A549 (cell line): ENCODE data around the gene GARNL3. TPM values are rescaled to one million over a fixed set of nuclear protein-coding genes. Genes with fewer than 3 reads are reported as not detected.

Experiments
- ATAC-seq, 2 experiments: fragments of 200-7000 bp in 1 of 2; fragments of >200 bp in 1 of 2; cut with Nextera tagmentation in 1 of 2; cut with Tn5 transposase in 1 of 2; 3 replicates each; pipeline versions ENCODE4 v1.8.0 to v1.9.1; 2018 to 2020; ENCODE audit warnings: mild to moderate bottlenecking in 1 of 2, moderate library complexity in 1 of 2
- CTCF ChIA-PET: fragments of 300-600 bp; sonication (Branson Sonifier 250); formaldehyde crosslinking; extraction: SDS; loops from one replicate; lab custom pipeline; 2021; ENCODE audit warnings: antibody characterized with exemption, inconsistent platforms; lab: Yijun Ruan, JAX
- POLR2A ChIA-PET: fragments of 350-600 bp; formaldehyde crosslinking; extraction: SDS; loops from one replicate; lab custom pipeline; 2021; ENCODE audit warnings: antibody characterized with exemption, inconsistent platforms; lab: Yijun Ruan, JAX
- DNase-seq, 2 experiments: peaks; one replicate each; pipeline versions ENCODE4 v3.0.0 to v3.0.0-alpha.2; 2011 to 2016; ENCODE audit warnings: low read depth in 1 of 2, low spot score in 1 of 2
- FAIRE-seq: peaks from 2 replicates; lab custom pipeline; 2011; peaks lifted over from hg19 to GRCh38; lab: Jason Lieb, UNC
- H3K27ac ChIP-seq, 2 experiments: fragments of >200 bp; sonication (Bioruptor Twin); formaldehyde crosslinking; 3 replicates each; pipeline ENCODE4 v1.5.1; 2016 to 2017
- H3K4me1 ChIP-seq: fragments of >200 bp; sonication (Bioruptor Twin); formaldehyde crosslinking; 3 replicates; pipeline ENCODE4 v1.6.1; 2016
- H3K4me2 ChIP-seq: fragments of >200 bp; sonication (Bioruptor Twin); formaldehyde crosslinking; 3 replicates; pipeline ENCODE4 v1.6.1; 2016
- H3K4me3 ChIP-seq: fragments of >200 bp; sonication (Bioruptor Twin); formaldehyde crosslinking; 3 replicates; pipeline ENCODE4 v1.5.1; 2016
- H3K9me3 ChIP-seq: fragments of >200 bp; sonication (Bioruptor Twin); formaldehyde crosslinking; 3 replicates; pipeline ENCODE4 v1.6.1; 2016
- ATOH8 ChIP-seq: fragments of 250-450 bp; sonication (Bioruptor Pico); IDR thresholded peaks from 2 replicates; pipeline ENCODE4 v1.5.0; 2020; ENCODE audit warnings: low read depth, mild to moderate bottlenecking, moderate library complexity
- BHLHE40 ChIP-seq: IDR thresholded peaks from 2 replicates; pipeline ENCODE4 v1.6.1; 2012; ENCODE audit warnings: low read depth, low read length, inconsistent platforms
- CBX8 ChIP-seq: fragments of 200-600 bp; sonication (generic); IDR thresholded peaks from 2 replicates; pipeline ENCODE4 v1.6.1; 2016
- CEBPB ChIP-seq, 2 experiments: fragments of >200 bp in 1 of 2; sonication (Bioruptor Twin) in 1 of 2; formaldehyde crosslinking in 1 of 2; IDR thresholded peaks; 2 replicates each; pipeline ENCODE4 v1.6.1; 2012 to 2016
- CHD2 ChIP-seq: fragments of 150-350 bp; IDR thresholded peaks from 2 replicates; pipeline ENCODE4 v1.6.1; 2014; ENCODE audit warnings: low read length; ENCODE audit not compliant: partially characterized antibody
- CHD4 ChIP-seq: fragments of 200-600 bp; sonication (generic); IDR thresholded peaks from 2 replicates; pipeline ENCODE4 v1.6.1; 2016; ENCODE audit warnings: antibody characterized with exemption, mild to moderate bottlenecking, borderline replicate concordance
- CTCF ChIP-seq: fragments of >200 bp; sonication (Bioruptor Twin); formaldehyde crosslinking; IDR thresholded peaks from 3 replicates; pipeline ENCODE4 v1.5.1; 2016
- E2F6 ChIP-seq: IDR thresholded peaks from 2 replicates; pipeline ENCODE4 v1.6.1; 2012; ENCODE audit warnings: low read depth, borderline replicate concordance
- EP300 ChIP-seq, 2 experiments: fragments of >200 bp; sonication (Bioruptor Twin); formaldehyde crosslinking; IDR thresholded peaks; 2 replicates in 1 of 2; 3 replicates in 1 of 2; pipeline ENCODE4 v1.6.1; 2016 to 2017
- ESRRA ChIP-seq: fragments of 150-350 bp; IDR thresholded peaks from 2 replicates; pipeline ENCODE4 v1.6.1; 2014; ENCODE audit warnings: mild to moderate bottlenecking, low read length, borderline replicate concordance
- FOSL2 ChIP-seq, 2 experiments: fragments of 450-650 bp in 1 of 2; fragments of >200 bp in 1 of 2; sonication (Bioruptor Twin) in 1 of 2; formaldehyde crosslinking; IDR thresholded peaks; 2 replicates each; pipeline versions ENCODE4 v1.5.0 to v1.6.1; 2016 to 2020; ENCODE audit warnings: mild to moderate bottlenecking in 1 of 2, moderate library complexity in 1 of 2
- HES2 ChIP-seq: fragments of >200 bp; sonication (Bioruptor Twin); formaldehyde crosslinking; IDR thresholded peaks from 2 replicates; pipeline ENCODE4 v1.6.1; 2016
- HEYL ChIP-seq: fragments of 250-450 bp; sonication (Bioruptor Pico); IDR thresholded peaks from 2 replicates; pipeline ENCODE4 v1.8.0; 2021; ENCODE audit warnings: mild to moderate bottlenecking, moderate library complexity
- HMGXB4 ChIP-seq: fragments of 250-450 bp; sonication (Bioruptor Pico); IDR thresholded peaks from 2 replicates; pipeline ENCODE4 v1.5.0; 2021; ENCODE audit warnings: mild to moderate bottlenecking, moderate library complexity, borderline replicate concordance
- JUN ChIP-seq, 2 experiments: fragments of >200 bp; sonication (Bioruptor Twin); formaldehyde crosslinking; IDR thresholded peaks; 2 replicates in 1 of 2; 3 replicates in 1 of 2; pipeline ENCODE4 v1.6.1; 2016 to 2017
- KDM5A ChIP-seq: fragments of 200-600 bp; sonication (generic); IDR thresholded peaks from 2 replicates; pipeline ENCODE4 v1.6.1; 2016; ENCODE audit warnings: antibody characterized with exemption, mild to moderate bottlenecking
- MAX ChIP-seq: IDR thresholded peaks from 2 replicates; pipeline ENCODE4 v1.6.1; 2012
- MAZ ChIP-seq: fragments of 150-350 bp; IDR thresholded peaks from 2 replicates; pipeline ENCODE4 v1.6.1; 2014; ENCODE audit warnings: antibody characterized with exemption, low read depth, low read length, borderline replicate concordance
- MYC ChIP-seq: IDR thresholded peaks from 2 replicates; pipeline ENCODE4 v1.6.1; 2012; ENCODE audit warnings: mild to moderate bottlenecking, inconsistent platforms, low read length, improper control_type of control experiment, borderline replicate concordance
- NFE2L2 ChIP-seq: fragments of 150-350 bp; conservative IDR thresholded peaks from 2 replicates; pipeline ENCODE4 v1.6.1; 2014; ENCODE audit warnings: low read length
- NR3C1 ChIP-seq: fragments of >200 bp; sonication (Bioruptor Twin); formaldehyde crosslinking; IDR thresholded peaks from 3 replicates; pipeline ENCODE4 v1.6.1; 2017
- PBX3 ChIP-seq: IDR thresholded peaks from 2 replicates; pipeline ENCODE4 v1.6.1; 2012
- PHF8 ChIP-seq: fragments of 200-600 bp; sonication (generic); IDR thresholded peaks from 2 replicates; pipeline ENCODE4 v1.6.1; 2016; ENCODE audit warnings: low read depth, mild to moderate bottlenecking, antibody characterized with exemption, moderate library complexity, borderline replicate concordance
- RARB ChIP-seq: fragments of 250-450 bp; sonication (Bioruptor Pico); IDR thresholded peaks from 2 replicates; pipeline ENCODE4 v1.8.0; 2021; ENCODE audit warnings: mild to moderate bottlenecking, moderate library complexity
- RCOR1 ChIP-seq: fragments of 150-350 bp; IDR thresholded peaks from 2 replicates; pipeline ENCODE4 v1.6.1; 2014; ENCODE audit warnings: antibody characterized with exemption, low read length, low read depth
- REST ChIP-seq: fragments of 200-600 bp; sonication (generic); IDR thresholded peaks from 2 replicates; pipeline ENCODE4 v1.6.1; 2016; ENCODE audit warnings: antibody characterized with exemption, mild to moderate bottlenecking, moderate library complexity
- TP53 ChIP-seq: fragments of 250-450 bp; sonication (Bioruptor Pico); IDR thresholded peaks from 2 replicates; pipeline ENCODE4 v1.5.0; 2021; ENCODE audit warnings: mild to moderate bottlenecking, moderate library complexity
- ZFP36 ChIP-seq: fragments of 450-650 bp; IDR thresholded peaks from 2 replicates; pipeline ENCODE4 v1.6.1; 2014; ENCODE audit warnings: borderline replicate concordance; ENCODE audit not compliant: partially characterized antibody
- WGBS: methylation state at CpG from one replicate; pipeline ENCODE4 v1.1.6; 2017; ENCODE audit errors: missing lambda C conversion rate; 5-methylcytosine and 5-hydroxymethylcytosine counted together
- polyA plus RNA-seq, 4 experiments: library from polyadenylated mRNA; depleted of rRNA in 3 of 4; stranded (reverse); fragments of >200 nt; fragmentation: RNase III in 1 of 4; extraction: RNeasy Plus Mini Kit Qiagen cat#74134 plus additional on column Dnase treatment in 1 of 4; gene quantifications; 2 replicates in 3 of 4; 3 replicates in 1 of 4; pipeline ENCODE4 v1.2.3, GENCODE V29; 2011 to 2017

GARNL3 gene
- polyA plus RNA-seq, 2 of the 4 experiments (the other 2 are of a cell fraction): 2.9 to 5.1 TPM

GRCh38 chr9:127224178-127224882 is 40.2 kb upstream of the GARNL3 start:
- peak; percentile 56 to 91 for ATAC-seq
- Histone ChIP-seq H3K27ac (peak overlapping the region; percentile 74 to 91), H3K4me2 (peak overlapping the region; percentile 85), H3K4me3 (peak overlapping the region; percentile 93), H3K9me3 (no peaks in the 10 kb centered on the region), H3K4me1 (peaks cover 12% of the 10 kb centered on the region; the same call in 2 of the 3 replicates)
- FAIRE-seq: no peak
- POLR2A ChIA-PET: interaction anchor here (0.6 to 3.6 kb wide), 9 partner anchors 9 to 383 kb away, joined by 3 to 23 read pairs (median 3); partner anchors contain the start of genes LRSAM1, RPL12 and SLC2A8
- WGBS: 2% methylated on average over 22 of the region's 56 CpGs
- CTCF ChIA-PET: interaction anchor here (0.8 to 3.2 kb wide), 10 partner anchors 9 to 175 kb away, joined by 3 to 11 read pairs (median 4); partner anchors contain the start of gene SLC2A8
- DNase-seq: peak; percentile 91 to 93
- no peak for TF ChIP-seq NR3C1
- TF ChIP-seq KDM5A: no peak
- no peak for TF ChIP-seq NFE2L2
- no peak for TF ChIP-seq REST
- peak; percentile 65 for TF ChIP-seq PHF8
- TF ChIP-seq HEYL (CRISPR knock-in tag): no peak
- peak; percentile 92 for TF ChIP-seq E2F6
- no peak for TF ChIP-seq MAZ
- no peak for TF ChIP-seq CHD4
- TF ChIP-seq ZFP36: no peak
- peak; percentile 76 for TF ChIP-seq MAX
- no peak for TF ChIP-seq HES2
- no peak for TF ChIP-seq BHLHE40
- TF ChIP-seq CTCF: no peak
- no peak for TF ChIP-seq FOSL2 (IDR thresholded peaks at IDR 0.05)
- TF ChIP-seq FOSL2 (CRISPR knock-in tag; IDR thresholded peaks at IDR 0.05): no peak
- no peak for TF ChIP-seq CEBPB (IDR thresholded peaks at IDR 0.05)
- TF ChIP-seq PBX3: no peak
- no peak for TF ChIP-seq HMGXB4 (CRISPR knock-in tag)
- TF ChIP-seq RCOR1: no peak
- TF ChIP-seq MYC: no peak
- TF ChIP-seq ESRRA: no peak
- no peak for TF ChIP-seq EP300 (IDR thresholded peaks at IDR 0.05)
- peak; percentile 54; the same call in 1 of the 2 replicates for TF ChIP-seq ATOH8 (CRISPR knock-in tag)
- TF ChIP-seq RARB (CRISPR knock-in tag): no peak
- no peak for TF ChIP-seq CHD2
- no peak for TF ChIP-seq JUN (IDR thresholded peaks at IDR 0.05)
- TF ChIP-seq TP53 (CRISPR knock-in tag): no peak
- no peak for TF ChIP-seq CBX8
